Activated T-cell treated with anti-CD3 and anti-CD28 coated beads, Interleukin-2, amount 50 U/mL, for 24 hours (primary cell): Measurements from ENCODE around the gene SLC29A3.

Source experiments
- DNase-seq: peaks from one replicate; pipeline ENCODE4 v3.0.0-alpha.2; 2020
- H3K27ac Mint-ChIP-seq: 2 replicates; pipeline ENCODE4 v1.8.0; 2020; ENCODE audit warnings: mild to moderate bottlenecking, mixed read lengths
- H3K27me3 Mint-ChIP-seq: 2 replicates; pipeline ENCODE4 v1.8.0; 2020; ENCODE audit warnings: mixed read lengths
- H3K36me3 Mint-ChIP-seq: 2 replicates; pipeline ENCODE4 v1.8.0; 2020; ENCODE audit warnings: low read depth, mixed read lengths
- H3K4me1 Mint-ChIP-seq: 2 replicates; pipeline ENCODE4 v1.8.0; 2020; ENCODE audit warnings: low read depth, mixed read lengths
- H3K4me3 Mint-ChIP-seq: 2 replicates; pipeline ENCODE4 v1.8.0; 2020; ENCODE audit warnings: mild to moderate bottlenecking, moderate library complexity, mixed read lengths
- H3K9me3 Mint-ChIP-seq: 2 replicates; pipeline ENCODE4 v1.8.0; 2020; ENCODE audit warnings: mixed read lengths

The SLC29A3 gene

DNA sequence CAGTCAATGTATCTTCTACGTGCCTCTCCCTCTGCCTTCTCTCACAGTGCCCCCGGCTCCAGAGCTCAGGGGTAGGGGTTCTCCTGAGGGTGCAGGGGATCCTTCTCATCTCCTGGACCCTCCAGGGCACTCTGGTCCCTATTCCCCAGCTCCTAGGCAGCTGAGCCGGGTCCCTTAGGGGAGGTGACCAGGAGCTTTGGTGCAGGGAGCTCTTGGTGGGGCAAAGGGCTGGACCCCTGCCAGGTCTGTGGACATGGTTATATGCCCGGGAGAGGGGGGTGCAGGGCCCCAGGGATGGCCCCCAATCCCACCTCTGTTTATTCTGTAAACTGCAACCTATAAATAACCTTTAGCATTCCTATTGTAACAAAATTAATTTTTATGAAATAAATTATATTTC, 16.6 kb upstream of the SLC29A3 start:
- Mint-ChIP-seq H3K36me3 (no peaks in the 10 kb centered on the region), H3K27ac (no peak overlapping the region), H3K4me3 (no peak overlapping the region), H3K9me3 (no peaks in the 10 kb centered on the region), H3K4me1 (no peaks in the 10 kb centered on the region), H3K27me3 (peaks cover 6% of the 10 kb centered on the region)
- no peak for DNase-seq

DNA sequence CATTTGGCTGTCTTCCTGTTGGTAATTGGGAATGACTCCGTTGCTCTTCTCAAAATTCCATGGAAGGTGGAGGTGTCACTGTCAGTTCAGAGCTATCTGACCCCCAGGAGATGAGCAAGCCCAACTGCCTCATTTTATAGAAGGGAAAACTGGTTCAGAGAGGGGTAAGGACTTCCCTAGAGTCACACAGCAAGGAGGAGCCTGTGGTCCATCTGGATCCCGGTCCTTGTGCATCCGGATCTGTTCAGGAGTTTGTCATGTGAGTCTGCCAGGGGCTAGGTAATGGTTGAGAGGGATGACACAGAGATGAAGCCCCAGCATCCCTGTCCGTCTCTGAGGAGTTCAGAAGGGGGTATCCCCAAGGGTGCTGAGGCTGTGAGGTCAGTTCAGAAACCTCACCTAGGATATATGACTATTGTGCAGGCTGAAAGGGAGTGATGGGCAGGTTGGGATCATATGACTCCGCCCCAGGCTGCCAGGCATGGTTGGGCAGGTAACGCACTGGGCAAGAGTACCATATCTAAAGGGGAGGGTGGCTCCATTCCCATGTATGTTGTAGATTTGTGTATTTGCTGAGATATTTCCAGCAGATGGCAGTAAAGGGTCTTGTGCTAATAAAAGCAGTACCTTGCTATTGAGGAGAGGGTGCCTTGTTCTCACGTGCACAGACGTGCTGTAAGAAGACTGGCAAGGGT, 16.0 kb upstream of the SLC29A3 start:
- Mint-ChIP-seq H3K36me3 (no peaks in the 10 kb centered on the region), H3K4me3 (no peak overlapping the region)

DNA sequence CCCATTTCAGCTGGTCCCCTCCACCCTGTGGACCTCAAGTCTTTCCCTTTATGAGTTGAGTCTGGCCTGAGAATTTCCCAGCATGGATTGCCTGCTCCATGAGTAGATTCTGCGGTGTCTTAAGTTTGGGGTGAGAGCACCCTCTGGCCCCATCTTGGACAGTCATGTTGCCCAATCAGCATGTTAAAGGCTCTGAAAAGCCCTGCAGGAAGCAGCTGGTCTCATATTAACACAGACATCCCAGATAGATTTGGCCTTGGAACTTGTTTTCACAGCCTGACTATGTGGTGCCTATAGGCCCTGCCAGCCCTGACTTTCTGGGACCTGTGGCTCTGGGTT, 15.5 kb upstream of the SLC29A3 start:
- H3K27me3 Mint-ChIP-seq, result peaks cover 5% of the 10 kb centered on the region
- no peaks in the 10 kb centered on the region for H3K4me1 Mint-ChIP-seq
- no peaks in the 10 kb centered on the region for H3K9me3 Mint-ChIP-seq
- no peak overlapping the region for H3K27ac Mint-ChIP-seq
- no peak overlapping the region for H3K4me3 Mint-ChIP-seq
- no peaks in the 10 kb centered on the region for H3K36me3 Mint-ChIP-seq
- DNase-seq, result no peak

More for the DNA sequence above, 16.0 kb upstream of the SLC29A3 start:
- no peak for DNase-seq
- no peaks in the 10 kb centered on the region for H3K9me3 Mint-ChIP-seq
- peaks cover 6% of the 10 kb centered on the region for H3K27me3 Mint-ChIP-seq
- H3K4me1 Mint-ChIP-seq, result no peaks in the 10 kb centered on the region
- H3K27ac Mint-ChIP-seq, result no peak overlapping the region

- Mint-ChIP-seq H3K4me3 (no peak overlapping the region), H3K4me1 (no peaks in the 10 kb centered on the region), H3K27ac (no peak overlapping the region), H3K36me3 (no peaks in the 10 kb centered on the region), H3K27me3 (peaks cover 4% of the 10 kb centered on the region), H3K9me3 (no peaks in the 10 kb centered on the region)
- DNase-seq, result no peak
Measured at GRCh38 chr10:71304914-71305313, 14.1 kb upstream of the SLC29A3 start.

DNA sequence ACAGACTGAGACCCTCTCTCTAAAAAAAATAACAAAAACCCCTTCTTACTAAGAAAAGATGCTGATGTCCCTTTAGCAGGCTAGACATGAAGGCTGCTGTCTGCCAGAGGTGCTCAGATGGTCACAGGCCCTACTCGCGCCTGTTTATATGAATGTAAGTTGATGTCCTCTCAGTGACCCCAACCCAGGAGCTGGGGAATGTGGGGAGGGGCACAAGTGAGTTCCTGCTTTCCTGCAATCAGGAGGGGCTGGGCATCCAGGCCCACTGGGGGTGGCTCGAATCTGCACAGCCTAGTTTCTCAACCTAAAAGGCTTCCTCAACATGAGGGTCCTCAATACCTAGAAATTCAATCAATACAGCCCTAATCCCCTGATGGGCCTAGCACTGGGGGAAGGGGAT, 12.1 kb upstream of the SLC29A3 start:
- H3K4me3 Mint-ChIP-seq, result no peak overlapping the region
- H3K4me1 Mint-ChIP-seq, result no peaks in the 10 kb centered on the region
- H3K36me3 Mint-ChIP-seq, result no peaks in the 10 kb centered on the region
- no peak overlapping the region for H3K27ac Mint-ChIP-seq
- no peak for DNase-seq
- H3K9me3 Mint-ChIP-seq, result no peaks in the 10 kb centered on the region
- peaks cover 4% of the 10 kb centered on the region for H3K27me3 Mint-ChIP-seq

DNA sequence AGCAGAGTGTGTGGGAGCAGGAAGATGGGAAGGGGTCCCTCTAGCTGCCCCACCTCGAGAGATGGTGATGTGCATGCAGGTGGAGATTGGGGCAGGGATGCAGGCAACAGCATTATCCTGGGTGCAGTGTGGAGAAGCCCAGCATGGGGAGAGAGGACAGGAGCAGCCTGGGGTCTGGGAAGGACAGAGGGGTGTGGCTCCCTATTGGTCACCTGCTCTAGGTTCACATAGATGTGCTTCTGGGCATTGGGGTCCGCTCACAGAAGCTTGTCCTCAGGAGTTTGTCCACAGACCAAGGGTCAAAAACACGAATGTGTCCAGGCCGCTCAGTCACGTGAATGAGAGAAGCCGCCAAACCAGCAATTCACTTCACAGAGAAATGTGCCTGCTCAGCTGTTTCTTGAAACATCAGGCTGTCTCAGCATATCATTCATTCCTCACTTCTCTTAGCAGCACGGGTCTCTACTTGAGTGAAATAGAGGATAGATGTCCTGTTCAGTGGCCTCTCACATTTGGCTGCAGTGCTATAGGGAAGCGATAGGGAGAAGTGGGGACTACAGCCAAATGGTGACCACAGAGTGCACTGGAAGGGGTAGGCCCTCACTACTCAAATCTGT, 11.5 kb upstream of the SLC29A3 start:
- DNase-seq, result no peak
- Mint-ChIP-seq H3K9me3 (no peaks in the 10 kb centered on the region), H3K4me1 (no peaks in the 10 kb centered on the region), H3K27ac (no peak overlapping the region), H3K4me3 (no peak overlapping the region), H3K36me3 (no peaks in the 10 kb centered on the region), H3K27me3 (peaks cover under 1% of the 10 kb centered on the region)

- peaks cover 7% of the 10 kb centered on the region for H3K27me3 Mint-ChIP-seq
- H3K4me3 Mint-ChIP-seq, result no peak overlapping the region
- no peak overlapping the region for H3K27ac Mint-ChIP-seq
- DNase-seq, result no peak
- H3K4me1 Mint-ChIP-seq, result no peaks in the 10 kb centered on the region
- no peaks in the 10 kb centered on the region for H3K36me3 Mint-ChIP-seq
- H3K9me3 Mint-ChIP-seq, result no peaks in the 10 kb centered on the region
Measured at GRCh38 chr10:71308244-71308643, 10.8 kb upstream of the SLC29A3 start.

- no peaks in the 10 kb centered on the region for H3K4me1 Mint-ChIP-seq
- no peak overlapping the region for H3K27ac Mint-ChIP-seq
- H3K4me3 Mint-ChIP-seq, result no peak overlapping the region
- H3K9me3 Mint-ChIP-seq, result no peaks in the 10 kb centered on the region
- DNase-seq, result no peak
- no peaks in the 10 kb centered on the region for H3K36me3 Mint-ChIP-seq
- peaks cover 12% of the 10 kb centered on the region for H3K27me3 Mint-ChIP-seq
Measured at GRCh38 chr10:71308985-71309384, 10.1 kb upstream of the SLC29A3 start.

- no peak for DNase-seq
- H3K27me3 Mint-ChIP-seq, result peaks cover 12% of the 10 kb centered on the region
- H3K9me3 Mint-ChIP-seq, result no peaks in the 10 kb centered on the region
- no peak overlapping the region for H3K27ac Mint-ChIP-seq
- H3K4me3 Mint-ChIP-seq, result no peak overlapping the region
- H3K4me1 Mint-ChIP-seq, result peaks cover 4% of the 10 kb centered on the region
- H3K36me3 Mint-ChIP-seq, result no peaks in the 10 kb centered on the region
Measured at GRCh38 chr10:71309919-71310318, 9.1 kb upstream of the SLC29A3 start.

DNA sequence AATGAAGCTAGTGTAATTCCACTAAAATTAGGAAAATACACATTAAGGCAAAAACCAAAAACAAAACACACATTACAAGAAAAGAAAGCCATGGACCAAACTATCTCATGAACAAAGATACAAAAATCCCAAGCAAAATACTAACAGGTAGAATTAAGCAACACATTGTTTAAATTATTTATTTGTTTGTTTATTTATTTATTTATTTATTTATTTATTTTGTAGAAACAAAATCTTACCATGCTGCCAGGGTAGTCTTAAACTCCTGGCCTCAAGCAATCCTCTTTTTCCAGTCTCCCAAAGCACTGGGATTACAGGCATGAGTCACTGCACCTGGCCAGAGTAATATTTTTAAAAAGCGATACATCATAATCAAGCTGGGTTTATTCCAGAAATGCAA, 6.8 kb upstream of the SLC29A3 start:
- H3K4me3 Mint-ChIP-seq, result no peak overlapping the region
- no peak overlapping the region for H3K27ac Mint-ChIP-seq

DNA sequence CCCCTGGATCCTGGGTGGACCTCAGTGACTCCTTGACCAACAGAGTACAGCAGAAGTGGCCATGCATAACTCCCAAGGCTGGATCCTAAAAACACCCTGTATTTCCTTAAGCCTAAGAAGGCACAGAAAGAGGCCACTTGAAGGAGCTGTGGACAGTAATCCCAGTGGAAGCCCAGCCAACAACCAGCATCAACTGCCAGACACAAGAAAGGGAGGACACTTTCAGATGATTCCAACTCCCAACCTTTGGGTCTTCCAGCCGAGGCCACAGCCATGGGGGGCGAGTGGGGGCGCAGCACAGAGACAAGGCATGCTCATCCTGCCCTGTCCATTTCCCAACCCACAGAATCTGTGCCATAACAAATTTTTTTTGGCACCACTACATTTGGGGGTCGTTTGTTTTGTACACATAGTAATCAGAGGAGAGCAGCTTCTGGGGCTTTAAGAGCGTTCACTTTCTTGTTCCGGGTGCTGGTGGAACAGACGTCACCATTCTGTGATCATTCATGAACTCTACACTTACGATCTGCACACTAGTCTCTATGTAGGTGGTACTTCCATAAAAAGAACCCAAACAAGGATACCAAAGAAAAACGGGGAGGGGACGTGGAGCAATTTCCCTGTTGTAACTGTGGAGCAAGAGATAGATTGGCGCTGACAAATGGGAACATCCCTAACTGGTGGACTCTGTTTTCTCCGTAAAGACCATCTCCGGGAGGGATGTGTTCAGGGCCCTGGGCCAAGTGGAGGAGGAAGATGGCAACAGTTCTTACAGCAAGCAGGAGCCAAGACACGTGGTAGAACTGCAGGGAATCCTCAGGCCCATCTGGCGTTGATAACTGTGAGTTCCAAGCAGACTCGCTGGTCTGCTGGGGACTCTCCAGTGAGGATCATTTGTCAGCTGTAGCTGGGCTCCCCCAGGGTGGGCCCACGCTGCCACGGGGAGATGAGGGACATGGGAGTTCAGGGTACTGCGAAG, 6.0 kb upstream of the SLC29A3 start:
- no peak for DNase-seq
- H3K36me3 Mint-ChIP-seq, result no peaks in the 10 kb centered on the region
- H3K27me3 Mint-ChIP-seq, result peaks cover 12% of the 10 kb centered on the region
- no peaks in the 10 kb centered on the region for H3K9me3 Mint-ChIP-seq
- H3K27ac Mint-ChIP-seq, result no peak overlapping the region
- H3K4me3 Mint-ChIP-seq, result no peak overlapping the region
- peaks cover 23% of the 10 kb centered on the region for H3K4me1 Mint-ChIP-seq

More for the DNA sequence above, 6.8 kb upstream of the SLC29A3 start:
- H3K4me1 Mint-ChIP-seq, result peaks cover 19% of the 10 kb centered on the region
- H3K36me3 Mint-ChIP-seq, result no peaks in the 10 kb centered on the region
- no peak for DNase-seq
- peaks cover 12% of the 10 kb centered on the region for H3K27me3 Mint-ChIP-seq
- H3K9me3 Mint-ChIP-seq, result no peaks in the 10 kb centered on the region

GRCh38 chr10:71314028-71314693, 4.9 kb upstream of the SLC29A3 start:
- Mint-ChIP-seq H3K9me3 (no peaks in the 10 kb centered on the region), H3K27me3 (peaks cover 12% of the 10 kb centered on the region), H3K27ac (no peak overlapping the region), H3K4me3 (no peak overlapping the region), H3K36me3 (no peaks in the 10 kb centered on the region), H3K4me1 (peaks cover 28% of the 10 kb centered on the region)
- peak; percentile 65 for DNase-seq

GRCh38 chr10:71314694-71315225, 4.3 kb upstream of the SLC29A3 start:
- no peaks in the 10 kb centered on the region for H3K9me3 Mint-ChIP-seq
- H3K27me3 Mint-ChIP-seq, result peaks cover 12% of the 10 kb centered on the region
- H3K27ac Mint-ChIP-seq, result no peak overlapping the region
- H3K4me3 Mint-ChIP-seq, result no peak overlapping the region
- DNase-seq, result no peak
- no peaks in the 10 kb centered on the region for H3K36me3 Mint-ChIP-seq
- peaks cover 31% of the 10 kb centered on the region for H3K4me1 Mint-ChIP-seq

- Mint-ChIP-seq H3K36me3 (no peaks in the 10 kb centered on the region), H3K27ac (peak overlapping the region; percentile 8), H3K4me3 (no peak overlapping the region), H3K27me3 (peaks cover 12% of the 10 kb centered on the region), H3K9me3 (no peaks in the 10 kb centered on the region), H3K4me1 (peaks cover 41% of the 10 kb centered on the region)
- no peak for DNase-seq
Measured at GRCh38 chr10:71316056-71316785, 2.8 kb upstream of the SLC29A3 start.
